Dermis blood vessel endothelial cell (primary cell): Measurements from ENCODE around the gene CCDC87. TPM values are rescaled to one million over a fixed set of nuclear protein-coding genes. Genes with fewer than 3 reads are reported as not detected.
A peak's percentile ranks its signal among the peaks of the same experiment; 100 is the strongest.
"Not testable (repeated sequence)": the region's sequence is repeated elsewhere in the genome, so short reads cannot be mapped to it uniquely, and the experiment has no call there.

Source experiments
- DNase-seq: peaks from one replicate; pipeline ENCODE4 v3.0.0; 2010
- total RNA-seq: library from RNA; depleted of rRNA; stranded (reverse); fragments of >200 nt; gene quantifications from 2 replicates; pipeline ENCODE4 v1.2.3, GENCODE V29; 2014

CCDC87 gene
- 0.17 and 0.28 TPM in 2 replicates for total RNA-seq

GRCh38 chr11:66592457-66593302, at the start of gene CCDC87, which contains the start of gene CCS:
Gene CCDC87 (minus strand): TSS chr11:66593063. CDS start chr11:66593015, 48 bp downstream.
Gene CCS (plus strand): TSS chr11:66593185. CDS start chr11:66593262, 77 bp downstream.
- DNase-seq, result peak; percentile 97

DNA sequence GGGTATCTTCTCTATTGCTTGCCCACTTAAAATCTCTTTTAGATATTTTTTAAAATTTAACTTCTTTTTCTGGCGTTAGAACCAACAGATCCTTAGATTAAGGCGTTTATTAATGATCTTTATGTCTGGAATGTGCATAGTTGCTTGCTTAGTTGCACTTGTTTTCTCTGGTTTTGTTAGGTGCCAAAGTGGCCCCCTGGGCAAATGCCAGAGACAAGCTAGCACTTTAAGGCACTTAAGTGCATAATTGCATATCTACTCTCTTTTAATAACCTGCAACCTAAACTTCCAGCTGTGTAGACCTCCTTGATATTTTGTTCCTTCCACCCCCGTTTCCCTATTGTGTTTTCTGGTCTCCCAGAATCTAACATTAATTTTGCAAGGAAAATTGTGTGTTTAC, 49.0 kb upstream of the CCDC87 start:
- DNase-seq, result no peak

- not testable (repeated sequence) for DNase-seq
Observed at GRCh38 chr11:66639814-66640340, 47.0 kb upstream of the CCDC87 start.

DNA sequence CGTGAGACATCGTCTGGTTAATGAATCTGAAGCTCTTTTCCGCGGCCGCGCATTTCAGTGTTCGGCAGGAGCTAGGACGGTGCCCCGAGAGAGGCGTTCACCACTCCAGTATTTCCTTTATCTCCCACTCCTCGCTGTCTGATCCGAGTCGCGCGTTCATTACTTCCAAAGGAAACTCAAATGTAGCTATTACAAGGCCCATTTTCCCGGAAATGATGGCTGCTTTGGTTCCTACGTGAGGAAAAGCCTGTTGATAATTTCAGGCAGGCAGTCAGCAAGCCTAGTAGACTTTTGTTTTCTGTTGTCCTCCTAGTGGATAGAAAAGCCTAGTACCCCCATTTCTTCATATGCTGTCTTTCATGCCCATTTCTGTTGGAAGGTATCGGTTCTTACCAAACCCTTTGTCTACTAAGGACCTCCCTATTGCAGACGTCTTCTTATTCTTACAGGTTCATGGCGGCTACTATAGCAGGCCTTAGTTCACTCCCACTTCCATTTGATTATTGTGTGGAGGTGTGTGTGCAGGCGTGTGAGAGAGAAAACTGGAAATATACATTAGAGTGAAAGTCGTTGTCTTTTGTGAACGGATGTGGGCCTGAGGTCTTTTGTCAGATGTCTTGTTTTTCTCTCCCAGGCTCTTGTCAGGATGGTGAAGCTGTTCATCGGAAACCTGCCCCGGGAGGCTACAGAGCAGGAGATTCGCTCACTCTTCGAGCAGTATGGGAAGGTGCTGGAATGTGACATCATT, 46.4 kb upstream of the CCDC87 start:
- DNase-seq, result peak; percentile 73

DNA sequence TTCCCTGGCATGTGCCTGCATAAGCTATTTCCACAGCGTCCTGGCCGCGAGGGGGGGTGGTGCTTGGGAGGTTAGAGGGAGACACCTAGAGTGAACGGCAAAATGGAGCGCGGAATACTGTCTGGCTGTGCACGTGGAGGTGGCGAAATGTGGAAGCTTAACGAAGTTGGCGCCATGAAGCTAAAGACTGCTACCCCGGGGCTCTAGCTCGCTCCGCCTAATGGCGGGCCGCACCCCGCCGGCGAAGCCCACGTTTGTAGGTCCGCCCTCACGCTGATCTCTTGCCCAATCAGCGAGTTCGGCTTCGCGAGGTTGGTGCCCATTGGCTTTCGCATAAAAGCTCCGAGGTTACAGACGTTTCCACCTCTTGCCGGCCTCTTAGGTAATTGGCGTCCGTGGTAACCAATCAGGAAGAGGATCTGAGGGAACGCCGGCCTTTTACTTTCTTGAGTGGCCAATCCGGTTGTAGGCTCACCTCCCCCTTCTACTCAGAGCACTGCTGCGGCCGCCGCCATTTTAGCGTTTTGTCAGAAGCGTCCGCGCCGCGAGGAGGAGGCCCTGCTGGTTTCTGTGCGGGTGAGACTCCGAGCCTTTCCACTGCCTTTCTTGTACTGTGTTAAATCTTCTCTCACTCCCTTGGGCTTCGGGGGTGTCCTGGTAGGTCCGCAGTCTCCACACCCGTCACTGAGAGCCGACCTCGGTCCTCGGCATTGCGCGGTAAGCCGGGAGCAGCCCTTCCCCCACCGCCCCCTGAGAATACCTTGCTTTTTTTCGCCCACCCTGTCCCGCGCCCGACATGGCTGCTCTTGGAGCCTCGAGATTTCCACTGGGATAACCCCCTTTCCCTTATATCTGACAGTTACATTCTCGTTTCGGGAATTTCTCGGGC, 45.6 kb upstream of the CCDC87 start, which contains the start of gene RBM4:
Gene RBM4, plus strand, starts transcription at position 527 of the 889 bp plus-strand sequence. CDS start 1,009 bp downstream, outside the sequence.
- DNase-seq, result peak; percentile 100

DNA sequence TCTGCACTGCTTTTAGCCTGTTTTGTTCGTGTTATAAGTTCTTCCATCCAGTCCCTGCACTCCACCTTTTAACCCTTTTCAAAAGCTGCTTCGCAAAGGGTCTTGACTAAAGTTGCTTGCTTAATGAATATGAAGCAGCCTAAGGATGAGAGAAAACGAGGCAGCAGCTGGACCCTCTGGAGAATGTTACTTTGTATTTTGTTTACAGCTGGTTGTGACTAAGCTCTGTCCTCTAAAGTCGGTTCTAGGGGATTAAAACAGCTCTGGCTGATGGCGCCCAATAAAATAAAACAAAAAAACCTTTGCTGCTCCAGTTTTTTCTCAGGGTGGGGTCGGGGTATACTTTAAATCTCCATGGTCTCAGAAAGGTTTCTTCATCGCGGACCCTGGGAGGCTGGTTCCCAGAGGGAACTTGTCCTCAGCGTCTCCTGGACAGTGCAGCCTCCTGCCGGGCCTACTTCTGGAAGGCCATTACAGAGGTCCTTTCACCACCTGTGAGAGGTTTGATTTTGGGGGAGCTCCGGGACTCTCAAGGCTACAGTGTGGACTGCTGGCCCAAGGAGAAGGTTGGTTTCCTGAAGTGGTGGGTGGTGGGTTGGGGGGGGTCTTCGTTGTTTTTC, 44.8 kb upstream of the CCDC87 start:
- no peak for DNase-seq

GRCh38 chr11:66636411-66636810, 43.5 kb upstream of the CCDC87 start:
- no peak for DNase-seq

DNA sequence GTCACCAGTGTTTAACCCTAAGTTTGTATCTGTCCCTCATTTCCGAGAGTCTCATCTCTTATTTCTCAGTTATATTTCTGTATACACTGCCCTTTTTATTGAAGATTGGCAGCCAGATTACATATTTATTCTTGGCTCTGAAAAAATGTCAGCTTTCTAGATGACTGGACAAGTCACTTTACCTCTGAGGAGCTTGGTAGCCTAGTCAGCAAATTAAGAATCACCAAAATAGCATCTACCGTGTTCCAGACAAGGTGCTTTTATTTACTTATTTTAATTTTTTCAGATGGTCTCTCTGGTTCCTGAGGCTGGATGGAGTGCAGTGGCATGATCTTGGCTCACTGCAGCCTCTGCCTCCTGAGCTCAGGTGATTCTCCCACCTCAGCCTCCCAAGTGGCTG, 40.1 kb upstream of the CCDC87 start:
- DNase-seq, result no peak

DNA sequence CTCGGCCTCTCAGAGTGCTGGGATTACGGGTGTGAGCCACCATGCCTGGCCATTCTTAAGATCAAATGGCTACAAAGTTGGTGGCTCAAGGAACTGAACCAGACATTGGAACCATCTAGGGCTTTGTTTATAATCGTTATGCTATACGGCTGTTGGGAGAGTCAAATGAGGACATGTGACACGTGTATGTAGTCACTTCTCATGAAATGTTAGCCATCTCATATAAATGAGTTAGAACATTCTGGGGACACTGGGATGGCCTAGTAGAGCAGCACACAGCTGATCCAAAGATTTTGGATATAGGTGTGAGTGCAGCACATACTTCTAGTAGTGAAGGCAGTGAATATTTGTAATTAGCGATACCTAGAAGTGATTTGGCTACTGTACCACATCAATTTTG, 39.0 kb upstream of the CCDC87 start:
- DNase-seq, result no peak

- no peak for DNase-seq
Observed at GRCh38 chr11:66629356-66629755, 36.5 kb upstream of the CCDC87 start.

- DNase-seq, result no peak
Observed at GRCh38 chr11:66628061-66628603, 35.3 kb upstream of the CCDC87 start.

- no peak for DNase-seq
Observed at GRCh38 chr11:66626926-66627325, 34.1 kb upstream of the CCDC87 start.

DNA sequence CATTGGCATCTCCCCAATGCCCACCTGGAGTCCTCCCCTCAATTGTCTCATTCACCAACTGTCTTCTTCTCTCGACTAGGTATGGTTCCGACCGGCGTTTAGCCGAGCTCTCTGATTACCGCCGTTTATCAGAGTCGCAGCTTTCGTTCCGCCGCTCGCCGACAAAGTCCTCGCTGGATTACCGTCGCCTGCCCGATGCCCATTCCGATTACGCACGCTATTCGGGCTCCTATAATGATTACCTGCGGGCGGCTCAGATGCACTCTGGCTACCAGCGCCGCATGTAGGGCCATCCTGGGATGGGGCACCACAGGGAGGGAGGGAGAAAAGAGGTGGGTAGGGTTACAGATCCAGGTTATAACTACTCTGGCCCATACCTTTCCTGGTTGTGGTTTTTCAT, 33.5 kb upstream of the CCDC87 start:
- no peak for DNase-seq

DNA sequence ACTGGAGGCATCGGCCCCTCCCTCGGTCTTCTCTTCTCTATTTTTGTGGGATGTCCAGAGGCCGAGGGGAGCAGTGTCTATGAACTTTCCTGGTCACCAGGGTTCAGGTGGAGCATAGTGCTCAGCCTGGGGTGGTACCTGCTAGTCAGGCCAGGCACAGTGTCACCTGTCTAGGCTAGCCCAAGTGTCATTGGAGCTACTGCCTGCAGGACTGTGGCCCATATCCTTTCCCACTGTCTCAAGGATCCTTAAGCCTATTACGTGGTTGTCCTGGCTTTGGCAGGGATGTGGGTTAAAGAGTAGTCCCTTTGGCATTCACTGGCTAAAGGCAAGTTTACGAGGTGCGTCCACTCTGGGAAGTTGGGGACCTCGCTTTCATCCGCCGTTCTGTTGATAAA, 32.9 kb upstream of the CCDC87 start:
- no peak for DNase-seq

- no peak for DNase-seq
Observed at GRCh38 chr11:66625041-66625751, 32.3 kb upstream of the CCDC87 start.

GRCh38 chr11:66624450-66624849, 31.6 kb upstream of the CCDC87 start:
- DNase-seq, result no peak

- DNase-seq, result peak; percentile 75
Observed at GRCh38 chr11:66619080-66619554, 26.3 kb upstream of the CCDC87 start.

- peak; percentile 72 for DNase-seq
Observed at GRCh38 chr11:66617155-66617834, 24.4 kb upstream of the CCDC87 start.

- DNase-seq, result peak; percentile 100
Observed at GRCh38 chr11:66616379-66617154, 23.7 kb upstream of the CCDC87 start, which contains the start of gene RBM14. Gene RBM14 (plus strand): TSS chr11:66616630. CDS start chr11:66616721, 91 bp downstream.
